Esophagus muscularis mucosa (tissue), 4 donors: ENCODE data around the gene C1QA. TPM values are rescaled to one million over a fixed set of nuclear protein-coding genes. Genes with fewer than 3 reads are reported as not detected.

ENCODE experiments used
- DNase-seq: peaks from one replicate; pipeline ENCODE4 v3.0.0-alpha.2; 2017; ENCODE audit errors: extremely low spot score
- H3K27ac ChIP-seq, 4 donors: fragments of 200-600 bp; sonication (generic); replicated peaks in 1 of 4; 1 replicate in 3 of 4; 2 replicates in 1 of 4; pipeline ENCODE4 v1.5.1; 2016 to 2019; ENCODE audit warnings: mild to moderate bottlenecking in 1 of 4
- H3K27me3 ChIP-seq, 4 donors: fragments of 200-600 bp; sonication (generic); one replicate each; pipeline versions ENCODE4 v1.5.1 to v1.6.0; 2016 to 2019
- H3K36me3 ChIP-seq, 4 donors: fragments of 200-600 bp; sonication (generic); one replicate each; pipeline ENCODE4 v1.5.1; 2016 to 2019
- H3K4me1 ChIP-seq, 4 donors: fragments of 200-600 bp; sonication (generic); one replicate each; pipeline ENCODE4 v1.5.1; 2016 to 2019
- H3K4me3 ChIP-seq, 4 donors: fragments of 200-600 bp; sonication (generic); 1 replicate in 2 of 4; 2 replicates in 2 of 4; pipeline ENCODE4 v1.5.1; 2016 to 2019; ENCODE audit warnings: mild to moderate bottlenecking in 4 of 4, moderate library complexity in 1 of 4
- H3K9me3 ChIP-seq, 4 donors: fragments of 200-600 bp; sonication (generic); 1 replicate in 3 of 4; 2 replicates in 1 of 4; pipeline ENCODE4 v1.5.1; 2016 to 2019
- EP300 ChIP-seq: sonication (generic); formaldehyde crosslinking; IDR thresholded peaks from one replicate; pipeline ENCODE4 v1.6.1; 2017; ENCODE audit warnings: antibody characterized with exemption
- POLR2A ChIP-seq: fragments of 450-650 bp; IDR thresholded peaks from one replicate; pipeline ENCODE4 v1.6.1; 2017; ENCODE audit warnings: antibody characterized with exemption, moderate library complexity, mild to moderate bottlenecking, low read depth
- POLR2AphosphoS5 ChIP-seq, 2 donors: sonication (generic); formaldehyde crosslinking; IDR thresholded peaks; one replicate each; pipeline ENCODE4 v1.6.1; 2017; ENCODE audit warnings: antibody characterized with exemption in 2 of 2
- WGBS: methylation state at CpG from one replicate; pipeline ENCODE4 v1.1.5; 2018; 5-methylcytosine and 5-hydroxymethylcytosine counted together
- intact Hi-C: fragments of 100-400 bp; cut with DNase I; formaldehyde crosslinking; loops from one replicate; pipeline ENCODE4 v1.15.1; 2023
- total RNA-seq, 4 donors: library from RNA; depleted of rRNA; stranded (reverse); fragments of >200 nt; gene quantifications; one replicate each; pipeline versions ENCODE4 v1.1.0 to v1.2.1, GENCODE V29; 2016
- TF ChIP-seq, protein P1 (sequence below), 3 experiments: fragments of 200-600 bp in 2 of 3; fragments of 450-650 bp in 1 of 3; sonication (generic) in 2 of 3; IDR thresholded peaks; one replicate each; pipeline ENCODE4 v1.5.1; 2017 to 2019; ENCODE audit warnings: antibody characterized with exemption in 3 of 3, mild to moderate bottlenecking in 2 of 3, moderate library complexity in 1 of 3

Gene C1QA
- total RNA-seq, 4 donors from 2014 or later, result 132 to 359 (median 164) TPM

DNA sequence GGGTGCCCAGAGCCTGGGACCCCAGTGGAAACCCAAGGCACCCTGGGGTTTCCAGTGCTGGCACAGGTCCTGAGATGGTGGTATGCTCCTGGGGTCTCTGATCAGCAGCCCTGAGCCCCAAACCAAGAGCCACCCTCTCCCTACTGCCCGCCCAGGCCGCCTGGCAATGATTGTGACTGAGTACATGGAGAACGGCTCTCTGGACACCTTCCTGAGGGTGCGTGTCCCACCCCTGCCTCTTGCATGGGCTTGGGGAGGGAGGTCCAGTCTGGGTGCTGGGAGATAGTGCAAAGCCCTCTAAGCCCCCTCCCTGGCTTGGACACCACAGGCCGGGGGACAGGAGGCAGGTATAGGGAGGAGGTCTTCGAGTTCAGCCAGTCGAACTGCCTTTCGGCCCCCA lies 38.4 kb upstream of the C1QA start:
- H3K27ac ChIP-seq, result no peak overlapping the region
- no peak for TF ChIP-seq POLR2A
- no peak for TF ChIP-seq POLR2AphosphoS5 (IDR thresholded peaks at IDR 0.05)
- H3K4me1 ChIP-seq, result no peaks in the 10 kb centered on the region
- no peak for DNase-seq
- no peaks in the 10 kb centered on the region for H3K36me3 ChIP-seq
- intact Hi-C loops, result no loop called here
- peaks cover 0 to 80% (median 5%) of the 10 kb centered on the region in 4 donors for H3K27me3 ChIP-seq
- no peaks in the 10 kb centered on the region for H3K9me3 ChIP-seq
- no peak overlapping the region for H3K4me3 ChIP-seq
- 89% methylated on average over 4 of the region's 8 CpGs for WGBS

- Histone ChIP-seq H3K4me3 (no peak overlapping the region), H3K27ac (no peak overlapping the region), H3K27me3 (peaks cover 0 to 80% (median 1%) of the 10 kb centered on the region in 4 donors), H3K4me1 (no peaks in the 10 kb centered on the region), H3K36me3 (no peaks in the 10 kb centered on the region), H3K9me3 (no peaks in the 10 kb centered on the region)
- no peak for DNase-seq
- WGBS, result 57% methylated on average over 10 of the region's 24 CpGs
- TF ChIP-seq EP300, result no peak
- intact Hi-C loops, result no loop called here
Observed at GRCh38 chr1:22598736-22599135, 37.7 kb upstream of the C1QA start.

- TF ChIP-seq EP300, result no peak
- TF ChIP-seq, protein P1, sequence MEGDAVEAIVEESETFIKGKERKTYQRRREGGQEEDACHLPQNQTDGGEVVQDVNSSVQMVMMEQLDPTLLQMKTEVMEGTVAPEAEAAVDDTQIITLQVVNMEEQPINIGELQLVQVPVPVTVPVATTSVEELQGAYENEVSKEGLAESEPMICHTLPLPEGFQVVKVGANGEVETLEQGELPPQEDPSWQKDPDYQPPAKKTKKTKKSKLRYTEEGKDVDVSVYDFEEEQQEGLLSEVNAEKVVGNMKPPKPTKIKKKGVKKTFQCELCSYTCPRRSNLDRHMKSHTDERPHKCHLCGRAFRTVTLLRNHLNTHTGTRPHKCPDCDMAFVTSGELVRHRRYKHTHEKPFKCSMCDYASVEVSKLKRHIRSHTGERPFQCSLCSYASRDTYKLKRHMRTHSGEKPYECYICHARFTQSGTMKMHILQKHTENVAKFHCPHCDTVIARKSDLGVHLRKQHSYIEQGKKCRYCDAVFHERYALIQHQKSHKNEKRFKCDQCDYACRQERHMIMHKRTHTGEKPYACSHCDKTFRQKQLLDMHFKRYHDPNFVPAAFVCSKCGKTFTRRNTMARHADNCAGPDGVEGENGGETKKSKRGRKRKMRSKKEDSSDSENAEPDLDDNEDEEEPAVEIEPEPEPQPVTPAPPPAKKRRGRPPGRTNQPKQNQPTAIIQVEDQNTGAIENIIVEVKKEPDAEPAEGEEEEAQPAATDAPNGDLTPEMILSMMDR (IDR thresholded peaks at IDR 0.05), result no peak
- no peak for TF ChIP-seq POLR2A
- no peak for TF ChIP-seq POLR2AphosphoS5 (IDR thresholded peaks at IDR 0.05)
- intact Hi-C loops, result no loop called here
- Histone ChIP-seq H3K27ac (no peak overlapping the region), H3K4me3 (no peak overlapping the region), H3K4me1 (no peaks in the 10 kb centered on the region), H3K36me3 (no peaks in the 10 kb centered on the region), H3K27me3 (peaks cover 0 to 80% (median 1%) of the 10 kb centered on the region in 4 donors), H3K9me3 (no peaks in the 10 kb centered on the region)
- 66% methylated on average over 19 of the region's 22 CpGs for WGBS
- no peak for DNase-seq
Observed at GRCh38 chr1:22600071-22600816, 36.2 kb upstream of the C1QA start.

- no peak for TF ChIP-seq EP300
- TF ChIP-seq, protein P1 (IDR thresholded peaks at IDR 0.05), result no peak
- TF ChIP-seq POLR2A, result no peak
- no peak for TF ChIP-seq POLR2AphosphoS5 (IDR thresholded peaks at IDR 0.05)
- no peak for DNase-seq
- WGBS, result 87% methylated on average over 24 of the region's 39 CpGs
Observed at GRCh38 chr1:22600817-22601605, 35.4 kb upstream of the C1QA start.

GRCh38 chr1:22601610-22602009 lies 34.8 kb upstream of the C1QA start:
- WGBS, result 95% methylated on average over 6 of the region's 12 CpGs
- intact Hi-C loops, result no loop called here
- H3K9me3 ChIP-seq, result no peaks in the 10 kb centered on the region
- peaks cover 0 to 89% (median 1%) of the 10 kb centered on the region in 4 donors for H3K27me3 ChIP-seq
- no peaks in the 10 kb centered on the region for H3K4me1 ChIP-seq
- H3K27ac ChIP-seq, result no peak overlapping the region
- TF ChIP-seq POLR2A, result no peak
- TF ChIP-seq POLR2AphosphoS5 (IDR thresholded peaks at IDR 0.05), result no peak
- TF ChIP-seq, protein P1 (IDR thresholded peaks at IDR 0.05), result no peak
- TF ChIP-seq EP300, result no peak
- DNase-seq, result no peak
- no peak overlapping the region for H3K4me3 ChIP-seq
- no peaks in the 10 kb centered on the region for H3K36me3 ChIP-seq

More at GRCh38 chr1:22600817-22601605, 35.4 kb upstream of the C1QA start:
- H3K27ac ChIP-seq, result no peak overlapping the region
- intact Hi-C loops, result no loop called here
- H3K4me1 ChIP-seq, result no peaks in the 10 kb centered on the region
- peaks cover 0 to 83% (median 1%) of the 10 kb centered on the region in 4 donors for H3K27me3 ChIP-seq
- H3K36me3 ChIP-seq, result no peaks in the 10 kb centered on the region
- no peaks in the 10 kb centered on the region for H3K9me3 ChIP-seq
- H3K4me3 ChIP-seq, result no peak overlapping the region
